Fibroblast of the aortic adventitia (primary cell): ENCODE data around the gene PLXND1. TPM values are rescaled to one million over a fixed set of nuclear protein-coding genes. Genes with fewer than 3 reads are reported as not detected.

Experiments
- DNase-seq: peaks from one replicate; pipeline ENCODE4 v3.0.0-alpha.2; 2010; ENCODE audit warnings: low read depth
- H3K4me3 ChIP-seq: 2 replicates; pipeline ENCODE4 v1.5.1; 2011; ENCODE audit warnings: low read depth, mild to moderate bottlenecking, control low read depth, low read length, moderate library complexity
- total RNA-seq: library from RNA; depleted of rRNA; stranded (reverse); fragments of >200 nt; gene quantifications from 2 replicates; pipeline ENCODE4 v1.2.3, GENCODE V29; 2012; ENCODE audit warnings: low replicate concordance
- TF ChIP-seq, protein P1 (sequence below): IDR thresholded peaks from 2 replicates; pipeline ENCODE4 v1.5.1; 2011; ENCODE audit warnings: mild to moderate bottlenecking, low read length, control low read depth, inconsistent platforms; ENCODE audit not compliant: insufficient read depth

The PLXND1 gene
- total RNA-seq, 1 donor, result 31.4 TPM

DNA sequence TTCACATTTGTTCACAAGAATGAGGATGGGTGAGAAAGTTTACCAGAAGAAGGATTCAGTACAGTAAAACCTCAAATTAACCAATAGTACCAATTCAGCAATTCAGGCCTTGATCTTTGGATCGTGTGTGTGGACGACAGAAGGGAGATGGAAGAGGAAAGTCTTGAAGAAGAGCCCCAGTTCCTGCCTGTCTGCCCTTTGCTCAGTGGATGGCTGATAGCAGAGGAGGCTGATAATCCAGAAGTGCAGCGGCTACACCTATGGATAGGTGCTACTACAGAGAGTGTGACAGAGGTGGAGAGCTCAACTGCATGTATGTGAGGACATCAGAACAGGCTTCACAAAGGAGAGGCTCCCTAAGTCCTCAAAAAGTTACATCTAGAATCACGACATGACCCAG lies 29.2 kb upstream of the PLXND1 start:
- DNase-seq, result no peak
- TF ChIP-seq, protein P1, sequence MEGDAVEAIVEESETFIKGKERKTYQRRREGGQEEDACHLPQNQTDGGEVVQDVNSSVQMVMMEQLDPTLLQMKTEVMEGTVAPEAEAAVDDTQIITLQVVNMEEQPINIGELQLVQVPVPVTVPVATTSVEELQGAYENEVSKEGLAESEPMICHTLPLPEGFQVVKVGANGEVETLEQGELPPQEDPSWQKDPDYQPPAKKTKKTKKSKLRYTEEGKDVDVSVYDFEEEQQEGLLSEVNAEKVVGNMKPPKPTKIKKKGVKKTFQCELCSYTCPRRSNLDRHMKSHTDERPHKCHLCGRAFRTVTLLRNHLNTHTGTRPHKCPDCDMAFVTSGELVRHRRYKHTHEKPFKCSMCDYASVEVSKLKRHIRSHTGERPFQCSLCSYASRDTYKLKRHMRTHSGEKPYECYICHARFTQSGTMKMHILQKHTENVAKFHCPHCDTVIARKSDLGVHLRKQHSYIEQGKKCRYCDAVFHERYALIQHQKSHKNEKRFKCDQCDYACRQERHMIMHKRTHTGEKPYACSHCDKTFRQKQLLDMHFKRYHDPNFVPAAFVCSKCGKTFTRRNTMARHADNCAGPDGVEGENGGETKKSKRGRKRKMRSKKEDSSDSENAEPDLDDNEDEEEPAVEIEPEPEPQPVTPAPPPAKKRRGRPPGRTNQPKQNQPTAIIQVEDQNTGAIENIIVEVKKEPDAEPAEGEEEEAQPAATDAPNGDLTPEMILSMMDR, result no peak
- H3K4me3 ChIP-seq, result no peak overlapping the region

DNA sequence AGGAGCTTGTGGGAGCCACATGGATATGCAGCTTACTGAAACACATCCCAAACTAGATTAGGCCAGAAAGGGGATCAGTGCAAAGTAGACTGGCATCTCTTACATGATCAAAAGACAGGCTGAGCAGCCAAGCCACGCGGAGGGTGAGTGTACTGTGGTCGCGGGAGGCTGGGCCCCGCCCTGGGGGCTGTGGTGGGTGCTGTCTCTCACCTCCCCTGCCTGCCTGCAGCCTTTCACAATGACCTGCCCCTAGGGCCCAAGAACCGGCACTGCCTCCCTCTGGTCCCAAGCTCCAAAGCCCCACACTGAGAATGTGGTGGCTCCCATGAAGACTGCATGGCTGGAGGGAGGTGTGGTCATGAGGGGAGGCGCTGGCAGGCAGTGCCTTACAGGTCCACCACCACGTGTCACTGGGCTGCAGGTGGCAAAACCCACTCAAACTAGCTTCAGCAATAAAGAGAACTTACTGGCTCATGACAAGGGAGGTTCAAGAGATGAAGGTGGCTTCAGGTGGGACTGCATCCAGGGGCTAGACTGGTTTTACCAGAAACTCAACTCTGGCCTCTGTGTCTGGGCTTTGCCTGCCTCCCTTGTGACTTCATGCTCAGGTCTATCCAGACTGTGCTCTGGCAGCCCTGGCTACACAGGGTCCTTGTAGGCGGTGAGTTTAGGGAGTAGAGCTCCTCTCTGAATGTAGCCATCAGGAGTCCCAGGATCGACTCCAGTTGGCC lies 27.4 kb upstream of the PLXND1 start:
- H3K4me3 ChIP-seq, result no peak overlapping the region
- no peak for DNase-seq
- TF ChIP-seq, protein P1, result no peak

DNA sequence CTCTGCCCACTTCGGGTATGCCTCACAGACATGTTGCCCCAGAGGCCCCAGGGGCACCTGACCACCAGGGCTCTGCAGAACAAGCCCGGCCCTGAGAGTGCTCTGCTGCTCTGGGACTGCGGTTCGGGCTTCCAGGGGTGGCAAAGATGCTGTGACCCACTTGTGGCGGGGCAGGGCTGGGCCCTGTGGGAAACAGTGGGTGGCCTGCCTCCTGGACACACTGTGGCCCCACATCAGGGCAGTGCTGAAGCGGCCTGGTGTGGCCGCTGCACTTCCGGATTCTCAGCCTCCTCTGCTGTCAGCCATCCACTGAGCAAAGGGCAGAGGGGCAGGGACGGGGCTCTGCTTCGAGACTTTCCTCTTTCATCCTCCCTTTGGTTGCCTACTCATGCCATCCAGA lies 26.5 kb upstream of the PLXND1 start:
- DNase-seq, result no peak
- TF ChIP-seq, protein P1, result no peak
- H3K4me3 ChIP-seq, result no peak overlapping the region

DNA sequence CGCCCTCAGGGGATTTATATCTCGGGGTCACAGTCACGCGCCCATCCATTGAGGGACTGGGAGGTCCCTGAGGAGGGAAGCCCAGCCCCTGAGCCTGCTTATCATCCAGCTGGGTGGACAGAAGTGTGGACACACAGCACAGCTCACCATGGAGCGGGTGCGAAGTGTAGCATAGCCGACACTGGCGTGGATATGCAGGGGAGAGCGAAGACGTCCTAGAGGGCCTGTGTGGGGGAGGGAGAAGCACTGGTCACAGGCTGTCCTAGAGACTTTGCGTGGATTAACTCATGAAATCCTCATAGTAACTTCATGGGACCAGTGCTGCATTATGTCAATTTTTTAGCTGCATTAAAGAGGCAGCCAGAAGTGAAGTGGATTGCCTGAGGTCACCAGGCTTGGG lies 26.1 kb upstream of the PLXND1 start:
- no peak overlapping the region for H3K4me3 ChIP-seq
- DNase-seq, result no peak
- TF ChIP-seq, protein P1, result no peak

DNA sequence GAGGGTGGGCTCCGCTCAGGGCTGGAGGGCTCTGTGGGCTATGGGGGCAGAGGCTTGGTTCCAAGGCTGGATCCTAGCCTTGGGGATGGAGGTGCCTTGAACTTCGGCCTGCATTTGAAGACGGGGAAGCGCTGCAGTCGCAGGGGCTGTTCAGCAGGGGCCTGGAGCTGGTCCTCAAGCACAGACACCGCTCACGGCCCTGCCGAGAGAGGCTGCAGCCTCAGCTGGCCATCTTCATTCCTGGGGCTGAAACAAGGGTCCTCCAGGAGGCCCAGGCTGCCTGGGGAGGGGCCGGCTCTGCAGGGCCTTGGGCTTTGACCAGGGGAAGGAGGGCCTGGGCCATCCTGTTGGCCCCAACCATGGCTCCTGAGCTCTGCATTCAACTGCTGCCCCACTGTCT lies 25.6 kb upstream of the PLXND1 start:
- no peak overlapping the region for H3K4me3 ChIP-seq
- TF ChIP-seq, protein P1, result no peak
- no peak for DNase-seq

DNA sequence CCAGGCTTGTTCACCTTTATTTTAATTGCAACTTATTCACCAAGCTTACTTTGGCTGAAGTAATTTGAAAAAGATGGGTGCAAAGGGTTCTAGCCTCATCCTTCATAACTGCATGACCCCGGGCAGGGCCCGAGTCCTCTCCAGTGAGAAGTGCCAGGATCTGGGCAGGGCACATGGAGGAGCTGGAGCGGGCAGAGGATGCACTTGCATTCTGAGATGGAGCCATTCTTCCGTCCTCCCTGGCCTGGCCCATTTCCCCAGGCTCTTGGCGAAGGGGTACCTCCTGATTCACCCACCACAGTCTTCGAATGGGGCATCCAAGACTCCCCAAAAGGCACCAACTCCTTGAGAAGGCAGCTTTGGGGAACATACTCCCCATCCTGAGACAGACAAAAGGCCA lies 22.5 kb upstream of the PLXND1 start:
- no peak for DNase-seq
- no peak overlapping the region for H3K4me3 ChIP-seq
- TF ChIP-seq, protein P1, result no peak

DNA sequence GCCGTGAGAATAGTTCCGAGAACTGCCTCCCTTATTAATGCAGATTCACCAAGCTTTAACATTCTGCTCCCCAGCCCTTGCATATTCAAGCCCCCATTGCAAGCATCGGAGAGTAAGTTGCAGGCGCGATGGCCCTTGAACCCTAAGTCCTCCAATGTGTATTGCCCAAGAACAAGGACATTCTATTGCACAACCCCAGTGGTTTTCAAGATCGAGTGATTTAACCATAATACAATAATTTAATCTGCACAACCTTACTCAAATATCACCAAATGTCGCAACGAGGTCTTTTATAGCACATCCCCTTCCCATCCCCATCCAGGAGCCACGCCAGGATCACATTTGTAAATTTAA lies 21.7 kb upstream of the PLXND1 start:
- no peak for DNase-seq
- TF ChIP-seq, protein P1, result no peak
- H3K4me3 ChIP-seq, result no peak overlapping the region
